ENCODE measurements around the gene LEO1. TPM values are rescaled to one million over a fixed set of nuclear protein-coding genes. Genes with fewer than 3 reads are reported as not detected.

The LEO1 gene
- total RNA-seq, 3 donors from 2014 or later (not counting 1 experiment from before 2014, with no cell fraction given): 13.2 to 19.5 (median 16.0) TPM

DNA sequence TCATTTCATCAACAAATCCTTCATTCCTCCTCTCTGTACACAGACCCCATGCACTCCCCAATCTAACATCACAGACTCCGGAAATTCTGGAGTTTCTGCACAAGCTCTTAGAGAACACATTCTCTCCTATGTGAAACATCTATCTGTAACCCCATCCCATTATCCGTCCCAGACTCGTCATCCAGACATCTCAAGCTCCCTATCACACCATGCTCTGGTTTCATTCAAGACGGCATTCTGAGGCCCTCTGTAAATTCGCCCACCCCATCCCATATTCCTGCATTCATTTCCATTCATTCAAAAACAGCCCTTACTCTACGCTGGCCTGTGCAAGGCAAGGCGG, 575 bp downstream of the LEO1 start:
- no peaks in the 10 kb centered on the region for H3K27me3 Mint-ChIP-seq (ENCODE audit: low read depth in 2 of 2)
- 2% methylated on average over 7 of the region's 7 CpGs for WGBS (ENCODE audit: insufficient coverage)
- no peak for TF ChIP-seq CTCF (IDR thresholded peaks at IDR 0.05)
- ATAC-seq (no peak), DNase-seq (no peak)
- H3K4me1 Mint-ChIP-seq: peaks cover 28 to 31% of the 10 kb centered on the region in 2 donors
- Histone ChIP-seq H3K27ac (ENCODE audit: low read length) (peak overlapping the region; percentile 77), H3K36me3 (ENCODE audit: control insufficient read depth, insufficient read depth, low read length) (no peaks in the 10 kb centered on the region), H3K27me3 (ENCODE audit: control insufficient read depth, insufficient read depth, low read length) (no peaks in the 10 kb centered on the region), H3K9me3 (ENCODE audit: control insufficient read depth, insufficient read depth, low read length) (peaks cover 12% of the 10 kb centered on the region), H3K4me1 (ENCODE audit: control insufficient read depth, insufficient read depth, low read length) (peaks cover 19% of the 10 kb centered on the region), H3K4me3 (ENCODE audit: low read length) (peak overlapping the region; percentile 77)
- H3K4me3 Mint-ChIP-seq: peak overlapping the region; percentile 99
- peaks cover 3 to 8% of the 10 kb centered on the region in 2 donors for H3K9me3 Mint-ChIP-seq
- H3K27ac Mint-ChIP-seq: peak overlapping the region; percentile 96 to 99
- peaks cover 13% of the 10 kb centered on the region for H3K36me3 Mint-ChIP-seq
- intact Hi-C loops (cut with micrococcal nuclease): loop anchor here (1.0 to 5.0 kb wide), 2 partner anchors 50 to 234 kb away; partner anchors contain the start of gene LYSMD2

GRCh38 chr15:51970132-51970817, 1.3 kb downstream of the LEO1 start:
- Mint-ChIP-seq H3K4me3 (peak overlapping the region; percentile 99), H3K4me1 (peaks cover 35% of the 10 kb centered on the region in 2 donors), H3K9me3 (peaks cover 3 to 8% of the 10 kb centered on the region in 2 donors), H3K36me3 (peaks cover 13% of the 10 kb centered on the region), H3K27ac (peak overlapping the region; percentile 96 to 99), H3K27me3 (ENCODE audit: low read depth in 2 of 2) (no peaks in the 10 kb centered on the region)
- Histone ChIP-seq H3K4me1 (ENCODE audit: control insufficient read depth, insufficient read depth, low read length) (peaks cover 19% of the 10 kb centered on the region), H3K4me3 (ENCODE audit: low read length) (no peak overlapping the region), H3K9me3 (ENCODE audit: control insufficient read depth, insufficient read depth, low read length) (peaks cover 12% of the 10 kb centered on the region), H3K27me3 (ENCODE audit: control insufficient read depth, insufficient read depth, low read length) (no peaks in the 10 kb centered on the region), H3K36me3 (ENCODE audit: control insufficient read depth, insufficient read depth, low read length) (no peaks in the 10 kb centered on the region), H3K27ac (ENCODE audit: low read length) (no peak overlapping the region)
- no peak for TF ChIP-seq CTCF (IDR thresholded peaks at IDR 0.05)
- ATAC-seq (no peak), DNase-seq (no peak)
- intact Hi-C loops (cut with micrococcal nuclease): loop anchor here (5.0 kb wide), 1 partner anchor 233 kb away; the partner anchor contains the start of gene LYSMD2
- WGBS (ENCODE audit: insufficient coverage): 86% methylated on average over 3 of the region's 4 CpGs

- no peak overlapping the region for H3K27ac ChIP-seq (ENCODE audit: low read length)
- intact Hi-C loops (cut with micrococcal nuclease): loop anchor here (5.0 kb wide), 1 partner anchor 232 kb away; the partner anchor contains the start of gene LYSMD2
- peaks cover under 1% of the 10 kb centered on the region for H3K36me3 ChIP-seq (ENCODE audit: control insufficient read depth, insufficient read depth, low read length)
- no peak for TF ChIP-seq CTCF (IDR thresholded peaks at IDR 0.05)
- H3K4me3 ChIP-seq (ENCODE audit: low read length): no peak overlapping the region
- peaks cover 35% of the 10 kb centered on the region in 2 donors for H3K4me1 Mint-ChIP-seq
- H3K9me3 Mint-ChIP-seq: peaks cover 3 to 8% of the 10 kb centered on the region in 2 donors
- DNase-seq (peak in 1 of 2 donors; percentile 9), ATAC-seq (no peak)
- 84% methylated on average over 4 of the region's 4 CpGs for WGBS (ENCODE audit: insufficient coverage)
- H3K36me3 Mint-ChIP-seq: peaks cover 13% of the 10 kb centered on the region
- no peaks in the 10 kb centered on the region for H3K27me3 Mint-ChIP-seq (ENCODE audit: low read depth in 2 of 2)
- H3K9me3 ChIP-seq (ENCODE audit: control insufficient read depth, insufficient read depth, low read length): peaks cover 12% of the 10 kb centered on the region
- H3K27me3 ChIP-seq (ENCODE audit: control insufficient read depth, insufficient read depth, low read length): no peaks in the 10 kb centered on the region
- peaks cover 19% of the 10 kb centered on the region for H3K4me1 ChIP-seq (ENCODE audit: control insufficient read depth, insufficient read depth, low read length)
- no peak overlapping the region for H3K4me3 Mint-ChIP-seq
- no peak overlapping the region for H3K27ac Mint-ChIP-seq
These were observed 1.9 kb downstream of the LEO1 start for GRCh38 chr15:51969728-51970127.

Data from natural killer cell (primary cell).